Body of pancreas (tissue), 4 donors: Measurements from ENCODE around the gene NR6A1.

ENCODE experiments used
- POLR2A ChIP-seq, 3 donors: fragments of 450-650 bp; IDR thresholded peaks; one replicate each; pipeline ENCODE4 v1.6.1; 2016; ENCODE audit warnings: antibody characterized with exemption in 3 of 3, mild to moderate bottlenecking in 2 of 3
- TF ChIP-seq, protein P1 (sequence below), 7 experiments: fragments of 450-650 bp in 4 of 7; fragments of 200-600 bp in 3 of 7; sonication (generic) in 3 of 7; IDR thresholded peaks; one replicate each; pipeline ENCODE4 v1.5.1; 2016 to 2019; ENCODE audit warnings: antibody characterized with exemption in 7 of 7

DNA sequence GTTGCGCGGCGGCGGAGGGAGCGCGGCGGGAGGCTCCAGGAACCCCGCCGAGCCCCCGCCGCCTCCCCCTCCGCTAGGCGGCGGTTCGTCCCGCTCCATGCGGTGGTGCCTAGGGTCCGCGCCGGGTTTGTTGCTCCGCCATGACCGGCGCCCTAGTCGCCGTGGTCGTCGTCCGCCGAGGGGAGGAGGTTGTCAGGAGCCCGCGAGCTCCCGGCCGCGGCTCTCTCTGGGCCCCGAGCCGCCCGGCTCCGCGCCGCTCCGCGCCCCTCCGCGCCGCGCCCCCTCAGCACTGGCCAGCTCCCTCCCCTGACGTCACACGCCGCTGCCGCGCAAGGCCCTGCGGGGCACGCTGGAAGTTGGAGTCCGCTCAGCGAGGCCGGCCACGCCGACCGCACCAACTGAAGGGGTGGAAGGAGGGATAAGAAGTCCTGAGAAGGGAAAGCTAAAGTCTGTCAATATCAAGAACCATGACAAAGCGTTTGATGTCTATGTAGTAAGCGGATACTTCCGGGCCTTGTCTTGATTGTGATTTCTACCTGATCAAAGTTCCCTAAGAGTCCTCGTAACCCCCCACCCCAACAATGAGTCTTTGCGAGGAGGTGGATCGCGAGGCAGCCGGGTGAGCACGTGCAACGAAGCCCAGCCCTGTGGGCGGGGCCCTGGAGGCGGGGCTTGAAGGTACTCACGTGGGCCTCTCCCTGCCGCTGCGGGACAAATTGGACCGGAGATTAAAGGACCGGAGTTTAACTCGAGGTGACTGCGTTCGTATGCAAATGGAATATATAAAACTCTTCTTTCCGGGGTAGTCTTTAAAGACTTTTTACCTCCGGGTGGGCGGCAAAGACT, at the start of gene NR6A1:
- TF ChIP-seq, protein P1, sequence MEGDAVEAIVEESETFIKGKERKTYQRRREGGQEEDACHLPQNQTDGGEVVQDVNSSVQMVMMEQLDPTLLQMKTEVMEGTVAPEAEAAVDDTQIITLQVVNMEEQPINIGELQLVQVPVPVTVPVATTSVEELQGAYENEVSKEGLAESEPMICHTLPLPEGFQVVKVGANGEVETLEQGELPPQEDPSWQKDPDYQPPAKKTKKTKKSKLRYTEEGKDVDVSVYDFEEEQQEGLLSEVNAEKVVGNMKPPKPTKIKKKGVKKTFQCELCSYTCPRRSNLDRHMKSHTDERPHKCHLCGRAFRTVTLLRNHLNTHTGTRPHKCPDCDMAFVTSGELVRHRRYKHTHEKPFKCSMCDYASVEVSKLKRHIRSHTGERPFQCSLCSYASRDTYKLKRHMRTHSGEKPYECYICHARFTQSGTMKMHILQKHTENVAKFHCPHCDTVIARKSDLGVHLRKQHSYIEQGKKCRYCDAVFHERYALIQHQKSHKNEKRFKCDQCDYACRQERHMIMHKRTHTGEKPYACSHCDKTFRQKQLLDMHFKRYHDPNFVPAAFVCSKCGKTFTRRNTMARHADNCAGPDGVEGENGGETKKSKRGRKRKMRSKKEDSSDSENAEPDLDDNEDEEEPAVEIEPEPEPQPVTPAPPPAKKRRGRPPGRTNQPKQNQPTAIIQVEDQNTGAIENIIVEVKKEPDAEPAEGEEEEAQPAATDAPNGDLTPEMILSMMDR (IDR thresholded peaks at IDR 0.05) = peak in 6 of 7 experiments; percentile 7 to 41 (median 26)
- TF ChIP-seq POLR2A (IDR thresholded peaks at IDR 0.05) = peak in 2 of 3 donors; percentile 41 to 53
